Endothelial cell of umbilical vein (primary cell): ENCODE results near the gene SMCO2. TPM values are rescaled to one million over a fixed set of nuclear protein-coding genes. Genes with fewer than 3 reads are reported as not detected.

Experiments
- BruUV-seq: library from RNA; stranded (reverse); fragments of 400-500 nt; replicated peaks from 2 replicates; lab custom pipeline; 2021; lab: Mats Ljungman, UMichigan
- CTCF ChIA-PET: fragments of 300-600, 350-600 bp; sonication (Branson Sonifier 250); formaldehyde crosslinking; loops from one replicate; lab custom pipeline; 2021; ENCODE audit warnings: antibody characterized with exemption, inconsistent platforms; lab: Charles Lee
- POLR2A ChIA-PET: fragments of 300-600, 350-600 bp; sonication (Branson Sonifier 250); formaldehyde crosslinking; loops from one replicate; lab custom pipeline; 2021; ENCODE audit warnings: antibody characterized with exemption, inconsistent platforms; lab: Charles Lee
- DNase-seq: peaks from one replicate; pipeline ENCODE4 v3.0.0-alpha.2; 2011; ENCODE audit warnings: low read depth, low spot score
- FAIRE-seq: peaks from 2 replicates; lab custom pipeline; 2011; peaks lifted over from hg19 to GRCh38; lab: Jason Lieb, UNC
- H2AFZ ChIP-seq: 2 replicates; pipeline ENCODE4 v1.6.0; 2012; ENCODE audit warnings: low read depth, low read length, control low read depth, inconsistent platforms
- H3K27ac ChIP-seq: 2 replicates; pipeline ENCODE4 v1.5.1; 2011; ENCODE audit warnings: low read depth, mild to moderate bottlenecking, control low read depth, low read length, moderate library complexity; ENCODE audit not compliant: insufficient read depth
- H3K27me3 ChIP-seq, 2 experiments: 2 replicates each; pipeline versions ENCODE4 v1.6.0 to v1.6.1; 2011; ENCODE audit warnings: low read length in 2 of 2, mixed read lengths in 1 of 2; ENCODE audit not compliant: control insufficient read depth in 2 of 2, insufficient read depth in 2 of 2
- H3K36me3 ChIP-seq, 2 experiments: 2 replicates in 1 of 2; 3 replicates in 1 of 2; pipeline ENCODE4 v1.5.1; 2011; ENCODE audit warnings: low read length in 2 of 2, mild to moderate bottlenecking in 1 of 2, moderate library complexity in 1 of 2; ENCODE audit not compliant: control insufficient read depth in 2 of 2, insufficient read depth in 2 of 2; ENCODE audit errors: extremely low read depth in 1 of 2
- H3K4me1 ChIP-seq: 3 replicates; pipeline ENCODE4 v1.5.1; 2011; ENCODE audit warnings: mild to moderate bottlenecking, low read length; ENCODE audit not compliant: control insufficient read depth, insufficient read depth; ENCODE audit errors: extremely low read depth
- H3K4me2 ChIP-seq: 2 replicates; pipeline ENCODE4 v1.6.1; 2011; ENCODE audit warnings: low read length, control low read depth, mixed read lengths; ENCODE audit not compliant: insufficient read depth
- H3K4me3 ChIP-seq, 3 experiments: fragments of 200-600 bp in 1 of 3; sonication (generic), shearing (Covaris generic) in 1 of 3; replicated peaks in 1 of 3; 2 replicates each; pipeline ENCODE4 v1.5.1; 2011 to 2016; ENCODE audit warnings: control low read depth in 3 of 3, low read length in 3 of 3, mild to moderate bottlenecking in 2 of 3, inconsistent platforms in 1 of 3, low read depth in 1 of 3, moderate library complexity in 1 of 3; ENCODE audit not compliant: insufficient read depth in 1 of 3
- H3K79me2 ChIP-seq: 2 replicates; pipeline ENCODE4 v1.6.0; 2012; ENCODE audit warnings: low read length, inconsistent platforms; ENCODE audit not compliant: control insufficient read depth, insufficient read depth
- H3K9ac ChIP-seq: replicated peaks from 2 replicates; pipeline ENCODE3; 2011; ENCODE audit warnings: low read length, control low read depth; ENCODE audit not compliant: insufficient read depth; ENCODE audit errors: extremely low read depth
- H3K9me1 ChIP-seq: replicated peaks from 3 replicates; pipeline ENCODE4 v1.6.0; 2011; ENCODE audit warnings: mild to moderate bottlenecking, low read length; ENCODE audit not compliant: control insufficient read depth, insufficient read depth; ENCODE audit errors: extremely low read depth
- H3K9me3 ChIP-seq: replicated peaks from 2 replicates; pipeline ENCODE4 v1.5.1; 2012; ENCODE audit warnings: low read length, inconsistent platforms; ENCODE audit not compliant: control insufficient read depth, insufficient read depth
- H4K20me1 ChIP-seq: replicated peaks from 2 replicates; pipeline ENCODE3; 2011; ENCODE audit warnings: mild to moderate bottlenecking, low read length; ENCODE audit not compliant: control insufficient read depth, insufficient read depth; ENCODE audit errors: extremely low read depth
- EZH2 ChIP-seq: IDR thresholded peaks from 2 replicates; pipeline ENCODE4 v1.6.1; 2012; ENCODE audit warnings: borderline replicate concordance, low read depth, mild to moderate bottlenecking, moderate library complexity, low read length, inconsistent platforms; ENCODE audit not compliant: severe bottlenecking
- FOS ChIP-seq: IDR thresholded peaks from 2 replicates; pipeline ENCODE4 v1.6.1; 2011; ENCODE audit warnings: mild to moderate bottlenecking, low read length, moderate library complexity, borderline replicate concordance; ENCODE audit not compliant: insufficient read depth
- GATA2 ChIP-seq: IDR thresholded peaks from 2 replicates; pipeline ENCODE4 v1.7.0; 2011; ENCODE audit warnings: low read depth, mild to moderate bottlenecking, moderate library complexity, mixed read lengths, low read length; ENCODE audit not compliant: insufficient read length, insufficient read depth
- JUN ChIP-seq: IDR thresholded peaks from 2 replicates; pipeline ENCODE4 v1.6.1; 2011; ENCODE audit warnings: borderline replicate concordance, low read depth; ENCODE audit not compliant: insufficient read length, insufficient read depth
- MYC ChIP-seq: IDR thresholded peaks from one replicate; pipeline ENCODE4 v1.6.1; 2011; ENCODE audit warnings: mild to moderate bottlenecking, low read depth, low read length
- POLR2A ChIP-seq: IDR thresholded peaks from 2 replicates; pipeline ENCODE4 v1.6.1; 2012; ENCODE audit warnings: low read depth, mild to moderate bottlenecking, control low read depth, low read length
- POLR2AphosphoS5 ChIP-seq: IDR thresholded peaks from 2 replicates; pipeline ENCODE4 v1.6.1; 2012; ENCODE audit warnings: low read depth, mild to moderate bottlenecking, control low read depth, low read length, moderate library complexity; ENCODE audit not compliant: insufficient read depth
- dilution Hi-C: fragments of 300-500 bp; cut with MboI; formaldehyde crosslinking; loops from one replicate; pipeline ENCODE4 v1.15.0; 2019; ENCODE audit warnings: low sequenced_read_pairs; ENCODE audit not compliant: extremely low pct_ligation_motif_present
- intact Hi-C: fragments of 100-400 bp; cut with micrococcal nuclease; formaldehyde crosslinking; loops from one replicate; pipeline ENCODE4 v1.10.0; 2022
- polyA plus RNA-seq, 4 experiments: library from polyadenylated mRNA; depleted of rRNA in 3 of 4; stranded (reverse) in 3 of 4; unstranded in 1 of 4; fragments of >200 nt; gene quantifications; 2 replicates each; pipeline versions ENCODE4 v1.2.1 to v1.2.3, GENCODE V29; 2011 to 2012; ENCODE audit warnings: missing spikeins in 1 of 4
- total RNA-seq: library from RNA; stranded (reverse); gene quantifications from 2 replicates; pipeline ENCODE4 v1.2.3, GENCODE V29; 2021
- TF ChIP-seq, protein P1 (sequence below), 2 donors: IDR thresholded peaks; 1 replicate in 1 of 2; 2 replicates in 1 of 2; pipeline ENCODE4 v1.5.1; 2011; ENCODE audit warnings: low read length in 2 of 2, mild to moderate bottlenecking in 2 of 2, moderate library complexity in 2 of 2, control low read depth in 1 of 2, inconsistent platforms in 1 of 2, low read depth in 1 of 2; ENCODE audit not compliant: insufficient read depth in 1 of 2; ENCODE audit errors: extremely low read depth in 1 of 2
- TF ChIP-seq, protein P2 (sequence below): IDR thresholded peaks from 2 replicates; pipeline ENCODE4 v1.6.1; 2011; ENCODE audit not compliant: insufficient read depth, insufficient read length

Gene SMCO2
- total and polyA plus RNA-seq, 2 donors (not counting 3 experiments of a cell fraction or from before 2014, with no cell fraction given), result 0.33 to 0.49 TPM

DNA sequence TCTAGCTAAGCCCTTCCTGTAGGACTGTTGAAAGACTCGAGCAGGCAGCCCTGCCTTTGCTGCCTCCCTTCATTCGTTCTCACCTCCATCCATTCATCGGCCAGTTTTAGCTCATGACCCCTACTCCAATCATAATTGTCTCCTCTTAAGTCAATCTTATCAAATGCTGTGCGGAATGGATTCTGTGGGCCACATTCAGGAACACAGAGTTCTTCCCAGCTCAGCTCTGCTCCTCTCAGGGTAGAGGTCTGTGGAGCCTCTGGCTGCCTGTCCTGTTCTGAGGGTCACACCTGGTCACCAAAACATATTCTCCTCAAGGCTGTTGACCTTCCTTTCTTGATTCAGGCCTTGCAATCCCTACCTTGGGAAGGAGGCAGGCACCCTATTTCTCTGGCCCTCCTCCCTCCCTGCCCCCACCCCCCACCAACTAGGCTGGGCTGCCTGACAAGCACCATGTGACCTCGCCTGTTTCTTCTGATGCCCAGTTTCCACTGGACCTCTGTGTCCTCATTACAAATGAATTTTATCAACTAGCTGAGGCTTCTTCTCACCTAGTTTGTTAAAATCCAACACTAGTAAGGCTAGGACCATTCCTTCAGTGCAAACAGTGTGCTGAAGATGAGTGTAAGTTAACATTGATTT is 3.5 kb downstream of the SMCO2 start:
- BruUV-seq, result no TSS peak
- H3K27me3 ChIP-seq, result no peaks in the 10 kb centered on the region
- H4K20me1 ChIP-seq, result no peaks in the 10 kb centered on the region
- intact Hi-C loops, result no loop called here
- no peak overlapping the region for H3K4me2 ChIP-seq
- no peak for TF ChIP-seq MYC
- TF ChIP-seq FOS, result no peak
- TF ChIP-seq, protein P1, sequence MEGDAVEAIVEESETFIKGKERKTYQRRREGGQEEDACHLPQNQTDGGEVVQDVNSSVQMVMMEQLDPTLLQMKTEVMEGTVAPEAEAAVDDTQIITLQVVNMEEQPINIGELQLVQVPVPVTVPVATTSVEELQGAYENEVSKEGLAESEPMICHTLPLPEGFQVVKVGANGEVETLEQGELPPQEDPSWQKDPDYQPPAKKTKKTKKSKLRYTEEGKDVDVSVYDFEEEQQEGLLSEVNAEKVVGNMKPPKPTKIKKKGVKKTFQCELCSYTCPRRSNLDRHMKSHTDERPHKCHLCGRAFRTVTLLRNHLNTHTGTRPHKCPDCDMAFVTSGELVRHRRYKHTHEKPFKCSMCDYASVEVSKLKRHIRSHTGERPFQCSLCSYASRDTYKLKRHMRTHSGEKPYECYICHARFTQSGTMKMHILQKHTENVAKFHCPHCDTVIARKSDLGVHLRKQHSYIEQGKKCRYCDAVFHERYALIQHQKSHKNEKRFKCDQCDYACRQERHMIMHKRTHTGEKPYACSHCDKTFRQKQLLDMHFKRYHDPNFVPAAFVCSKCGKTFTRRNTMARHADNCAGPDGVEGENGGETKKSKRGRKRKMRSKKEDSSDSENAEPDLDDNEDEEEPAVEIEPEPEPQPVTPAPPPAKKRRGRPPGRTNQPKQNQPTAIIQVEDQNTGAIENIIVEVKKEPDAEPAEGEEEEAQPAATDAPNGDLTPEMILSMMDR (IDR thresholded peaks at IDR 0.05; ENCODE audit: extremely low read depth in 1 of 2, insufficient read depth in 1 of 2, low read depth in 1 of 2, low read length in 2 of 2), result no peak
- no peak for TF ChIP-seq POLR2A
- no peak for TF ChIP-seq GATA2
- TF ChIP-seq JUN, result no peak
- TF ChIP-seq EZH2, result no peak
- TF ChIP-seq, protein P2, sequence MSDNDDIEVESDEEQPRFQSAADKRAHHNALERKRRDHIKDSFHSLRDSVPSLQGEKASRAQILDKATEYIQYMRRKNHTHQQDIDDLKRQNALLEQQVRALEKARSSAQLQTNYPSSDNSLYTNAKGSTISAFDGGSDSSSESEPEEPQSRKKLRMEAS, result no peak
- no peak for TF ChIP-seq POLR2AphosphoS5
- DNase-seq (no peak), FAIRE-seq (no peak)
- no peaks in the 10 kb centered on the region for H3K4me1 ChIP-seq
- no peak overlapping the region for H3K9ac ChIP-seq
- CTCF ChIA-PET, result no interaction called here
- no peak overlapping the region for H3K4me3 ChIP-seq
- no peaks in the 10 kb centered on the region for H3K9me3 ChIP-seq
- no peak overlapping the region for H3K27ac ChIP-seq
- H2AFZ ChIP-seq, result no peak overlapping the region
- dilution Hi-C loops, result no loop called here
- no peaks in the 10 kb centered on the region for H3K79me2 ChIP-seq
- POLR2A ChIA-PET, result no interaction called here
- H3K36me3 ChIP-seq, result no peaks in the 10 kb centered on the region
- no peaks in the 10 kb centered on the region for H3K9me1 ChIP-seq
